ENCODE measurements around the gene ITGA2.

The ITGA2 gene

GRCh38 chr5:53105611-53106300 lies 116.6 kb downstream of the ITGA2 start:
- Histone ChIP-seq H3K27ac (ENCODE audit: low read depth, low read length) (no peak overlapping the region), H2BK12ac (ENCODE audit: low read length) (no peak overlapping the region), H2BK120ac (ENCODE audit: insufficient read depth, low read length, poor library complexity) (no peak overlapping the region), H3K4ac (ENCODE audit: low read depth, low read length) (no peak overlapping the region), H3K36me3 (ENCODE audit: control insufficient read depth in 1 of 2, insufficient read depth in 2 of 2, low read length in 2 of 2) (peaks cover 0 to 2% of the 10 kb centered on the region in 2 experiments), H3K9me3 (ENCODE audit: insufficient read depth, low read depth, low read length) (no peaks in the 10 kb centered on the region), H4K8ac (ENCODE audit: low read depth, low read length) (no peak overlapping the region), H3K18ac (ENCODE audit: low read length) (no peak overlapping the region), H2AFZ (ENCODE audit: insufficient read depth, low read length, poor library complexity) (no peak overlapping the region), H3K23ac (ENCODE audit: low read length) (no peak overlapping the region), H3K79me1 (ENCODE audit: low read length) (peaks cover 5% of the 10 kb centered on the region), H3K14ac (ENCODE audit: low read length) (no peak overlapping the region), H3K4me1 (ENCODE audit: control insufficient read depth in 1 of 2, insufficient read depth in 2 of 2, low read length in 2 of 2) (peaks cover 0 to 2% of the 10 kb centered on the region in 2 experiments), H3K79me2 (ENCODE audit: control insufficient read depth, insufficient read depth, low read length, poor library complexity) (peaks cover 2% of the 10 kb centered on the region), H2AK5ac (ENCODE audit: low read length) (no peak overlapping the region), H3K9ac (ENCODE audit: low read length) (no peak overlapping the region), H4K12ac (ENCODE audit: low read depth, low read length) (no peak overlapping the region), H4K91ac (ENCODE audit: low read depth, low read length) (no peak overlapping the region), H3K4me3 (ENCODE audit: low read depth, low read length) (no peak overlapping the region), H3K27me3 (ENCODE audit: insufficient read depth, low read length) (no peaks in the 10 kb centered on the region), H2BK5ac (ENCODE audit: low read depth, low read length, poor library complexity) (no peak overlapping the region), H3K4me2 (ENCODE audit: low read length) (no peak overlapping the region)
- no CpG with 5 or more reads among the region's 5 CpGs for WGBS (ENCODE audit: extremely low coverage, insufficient coverage, insufficient read length)
- DNase-seq, result no peak

GRCh38 chr5:53109056-53109442 lies 119.9 kb downstream of the ITGA2 start:
- Histone ChIP-seq H3K23ac (ENCODE audit: low read length) (no peak overlapping the region), H4K12ac (ENCODE audit: low read depth, low read length) (no peak overlapping the region), H2AK5ac (ENCODE audit: low read length) (no peak overlapping the region), H3K79me1 (ENCODE audit: low read length) (peaks cover 5% of the 10 kb centered on the region), H3K18ac (ENCODE audit: low read length) (no peak overlapping the region), H3K27ac (ENCODE audit: low read depth, low read length) (no peak overlapping the region), H4K91ac (ENCODE audit: low read depth, low read length) (no peak overlapping the region), H2BK5ac (ENCODE audit: low read depth, low read length, poor library complexity) (no peak overlapping the region), H3K14ac (ENCODE audit: low read length) (no peak overlapping the region), H3K4ac (ENCODE audit: low read depth, low read length) (no peak overlapping the region), H3K36me3 (ENCODE audit: control insufficient read depth in 1 of 2, insufficient read depth in 2 of 2, low read length in 2 of 2) (peaks cover 0 to 2% of the 10 kb centered on the region in 2 experiments), H2BK120ac (ENCODE audit: insufficient read depth, low read length, poor library complexity) (no peak overlapping the region), H3K27me3 (ENCODE audit: insufficient read depth, low read length) (no peaks in the 10 kb centered on the region), H2BK12ac (ENCODE audit: low read length) (no peak overlapping the region), H3K9me3 (ENCODE audit: insufficient read depth, low read depth, low read length) (no peaks in the 10 kb centered on the region), H3K4me1 (ENCODE audit: control insufficient read depth in 1 of 2, insufficient read depth in 2 of 2, low read length in 2 of 2) (peaks cover 0 to 2% of the 10 kb centered on the region in 2 experiments), H2AFZ (ENCODE audit: insufficient read depth, low read length, poor library complexity) (no peak overlapping the region), H3K4me2 (ENCODE audit: low read length) (peak overlapping the region; percentile 80), H3K79me2 (ENCODE audit: control insufficient read depth, insufficient read depth, low read length, poor library complexity) (peaks cover 2% of the 10 kb centered on the region), H3K4me3 (ENCODE audit: low read depth, low read length) (peak overlapping the region; percentile 86), H3K9ac (ENCODE audit: low read length) (no peak overlapping the region), H4K8ac (ENCODE audit: low read depth, low read length) (no peak overlapping the region)
- WGBS (ENCODE audit: extremely low coverage, insufficient coverage, insufficient read length), result no CpG with 5 or more reads among the region's 11 CpGs
- DNase-seq, result peak in 1 of 2 donors; percentile 32

- Histone ChIP-seq H3K23ac (ENCODE audit: low read length) (no peak within 1 kb of the TSS), H4K91ac (ENCODE audit: low read depth, low read length) (peak within 1 kb of the TSS; percentile 64), H3K4me3 (ENCODE audit: low read depth, low read length) (peak within 1 kb of the TSS; percentile 86), H3K36me3 (ENCODE audit: control insufficient read depth in 1 of 2, insufficient read depth in 2 of 2, low read length in 2 of 2) (peaks cover 0 to 2% of the 10 kb centered on the region in 2 experiments), H3K79me1 (ENCODE audit: low read length) (peaks cover 5% of the 10 kb centered on the region), H2AK5ac (ENCODE audit: low read length) (no peak within 1 kb of the TSS), H3K4ac (ENCODE audit: low read depth, low read length) (peak within 1 kb of the TSS; percentile 81), H3K9me3 (ENCODE audit: insufficient read depth, low read depth, low read length) (no peaks in the 10 kb centered on the region), H3K9ac (ENCODE audit: low read length) (peak within 1 kb of the TSS; percentile 57), H3K18ac (ENCODE audit: low read length) (peak within 1 kb of the TSS; percentile 55), H4K12ac (ENCODE audit: low read depth, low read length) (peak within 1 kb of the TSS; percentile 90), H2BK5ac (ENCODE audit: low read depth, low read length, poor library complexity) (peak within 1 kb of the TSS; percentile 58), H2BK120ac (ENCODE audit: insufficient read depth, low read length, poor library complexity) (peak within 1 kb of the TSS; percentile 64), H3K4me2 (ENCODE audit: low read length) (peak within 1 kb of the TSS; percentile 80), H3K14ac (ENCODE audit: low read length) (peak within 1 kb of the TSS; percentile 92), H3K27ac (ENCODE audit: low read depth, low read length) (peak within 1 kb of the TSS; percentile 13), H3K27me3 (ENCODE audit: insufficient read depth, low read length) (no peaks in the 10 kb centered on the region), H4K8ac (ENCODE audit: low read depth, low read length) (peak within 1 kb of the TSS; percentile 98), H3K4me1 (ENCODE audit: control insufficient read depth in 1 of 2, insufficient read depth in 2 of 2, low read length in 2 of 2) (peaks cover 0 to 2% of the 10 kb centered on the region in 2 experiments), H2AFZ (ENCODE audit: insufficient read depth, low read length, poor library complexity) (peak within 1 kb of the TSS; percentile 98), H3K79me2 (ENCODE audit: control insufficient read depth, insufficient read depth, low read length, poor library complexity) (peaks cover 2% of the 10 kb centered on the region), H2BK12ac (ENCODE audit: low read length) (no peak within 1 kb of the TSS)
- no CpG with 5 or more reads among the region's 54 CpGs for WGBS (ENCODE audit: extremely low coverage, insufficient coverage, insufficient read length)
- DNase-seq, result peak; percentile 92 to 97
Measured at GRCh38 chr5:53109443-53110127, 120.4 kb downstream of the ITGA2 start, which contains the start of gene MOCS2. Gene MOCS2 (minus strand): TSS chr5:53109757. CDS start chr5:53107174, 2,583 bp downstream.

DNA sequence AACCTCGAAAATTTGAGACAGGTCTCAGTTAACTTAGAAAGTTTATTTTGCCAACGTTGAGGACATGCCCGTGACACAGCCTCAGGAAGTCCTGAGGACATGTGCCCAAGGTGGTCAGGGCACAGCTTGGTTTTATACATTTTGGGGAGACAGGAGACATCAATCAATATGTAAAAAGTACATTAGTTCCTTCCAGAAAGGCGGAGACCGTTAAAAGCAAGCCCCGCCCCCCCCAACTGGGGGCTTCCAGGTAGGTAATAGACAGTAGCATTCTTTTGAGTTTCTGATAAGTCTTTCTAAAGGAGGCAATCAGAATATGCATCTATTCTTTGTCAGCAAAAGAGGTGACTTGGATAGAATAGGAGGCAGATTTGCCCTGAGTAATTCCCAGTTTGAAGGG lies 121.0 kb downstream of the ITGA2 start:
- WGBS (ENCODE audit: extremely low coverage, insufficient coverage, insufficient read length), result no CpG with 5 or more reads among the region's 6 CpGs
- Histone ChIP-seq H2BK5ac (ENCODE audit: low read depth, low read length, poor library complexity) (no peak overlapping the region), H4K12ac (ENCODE audit: low read depth, low read length) (peak overlapping the region; percentile 90), H2AK5ac (ENCODE audit: low read length) (no peak overlapping the region), H3K4me1 (ENCODE audit: control insufficient read depth in 1 of 2, insufficient read depth in 2 of 2, low read length in 2 of 2) (peaks cover 0 to 2% of the 10 kb centered on the region in 2 experiments), H3K36me3 (ENCODE audit: control insufficient read depth in 1 of 2, insufficient read depth in 2 of 2, low read length in 2 of 2) (peaks cover 0 to 2% of the 10 kb centered on the region in 2 experiments), H2AFZ (ENCODE audit: insufficient read depth, low read length, poor library complexity) (peak overlapping the region; percentile 98), H3K14ac (ENCODE audit: low read length) (no peak overlapping the region), H3K4ac (ENCODE audit: low read depth, low read length) (no peak overlapping the region), H2BK12ac (ENCODE audit: low read length) (no peak overlapping the region), H4K91ac (ENCODE audit: low read depth, low read length) (peak overlapping the region; percentile 64), H3K79me2 (ENCODE audit: control insufficient read depth, insufficient read depth, low read length, poor library complexity) (peaks cover 2% of the 10 kb centered on the region), H4K8ac (ENCODE audit: low read depth, low read length) (peak overlapping the region; percentile 98), H3K27ac (ENCODE audit: low read depth, low read length) (peak overlapping the region; percentile 13), H3K4me2 (ENCODE audit: low read length) (peak overlapping the region; percentile 80), H3K9me3 (ENCODE audit: insufficient read depth, low read depth, low read length) (no peaks in the 10 kb centered on the region), H2BK120ac (ENCODE audit: insufficient read depth, low read length, poor library complexity) (no peak overlapping the region), H3K79me1 (ENCODE audit: low read length) (peaks cover 5% of the 10 kb centered on the region), H3K27me3 (ENCODE audit: insufficient read depth, low read length) (no peaks in the 10 kb centered on the region), H3K9ac (ENCODE audit: low read length) (no peak overlapping the region), H3K23ac (ENCODE audit: low read length) (no peak overlapping the region), H3K18ac (ENCODE audit: low read length) (no peak overlapping the region), H3K4me3 (ENCODE audit: low read depth, low read length) (peak overlapping the region; percentile 86)
- no peak for DNase-seq
